HEK293 (cell line): ENCODE results near the gene ARG1.

ENCODE experiments used
- CTCF ChIA-PET: fragments of 350-600 bp; formaldehyde crosslinking; extraction: SDS; loops from one replicate; lab custom pipeline; 2021; ENCODE audit warnings: antibody characterized with exemption; lab: Yijun Ruan, JAX
- POLR2A ChIA-PET: fragments of 300-600 bp; formaldehyde crosslinking; extraction: SDS; loops from one replicate; lab custom pipeline; 2020; ENCODE audit warnings: antibody characterized with exemption, inconsistent platforms; lab: Yijun Ruan, JAX
- H3K27ac ChIP-seq: fragments of 200-500 bp; sonication (Bioruptor generic); 2 replicates; pipeline ENCODE4 v1.5.1; 2014; ENCODE audit warnings: low read depth, low read length, control low read depth, inconsistent platforms; ENCODE audit errors: extremely low read depth
- H3K36me3 ChIP-seq, 2 experiments: fragments of 200-500 bp in 1 of 2; sonication (Bioruptor generic) in 1 of 2; 1 replicate in 1 of 2; 2 replicates in 1 of 2; pipeline ENCODE4 v1.5.1; 2014 to 2017; ENCODE audit warnings: inconsistent platforms in 2 of 2, low read length in 2 of 2; ENCODE audit not compliant: control insufficient read depth in 2 of 2, insufficient read depth in 1 of 2
- H3K4me1 ChIP-seq: fragments of 200-500 bp; sonication (Bioruptor generic); 2 replicates; pipeline ENCODE4 v1.5.1; 2014; ENCODE audit warnings: mild to moderate bottlenecking, low read length, inconsistent platforms; ENCODE audit not compliant: control insufficient read depth, insufficient read depth
- H3K4me3 ChIP-seq: 2 replicates; pipeline ENCODE4 v1.5.1; 2011; ENCODE audit warnings: low read depth, mild to moderate bottlenecking, control low read depth, low read length, moderate library complexity
- H3K9me3 ChIP-seq: fragments of 200-500 bp; sonication (Bioruptor generic); 2 replicates; pipeline ENCODE4 v1.5.1; 2014; ENCODE audit warnings: low read depth, low read length, inconsistent platforms; ENCODE audit not compliant: control insufficient read depth, insufficient read depth
- FEZF1 ChIP-seq: fragments of 450-650 bp; formaldehyde crosslinking; IDR thresholded peaks from 2 replicates; pipeline ENCODE4 v1.5.1; 2016; ENCODE audit warnings: missing biosample characterization, missing genetic modification characterization
- GLI2 ChIP-seq: fragments of 450-650 bp; formaldehyde crosslinking; IDR thresholded peaks from 2 replicates; pipeline ENCODE4; 2017; ENCODE audit warnings: missing biosample characterization, missing genetic modification characterization, low read depth, borderline replicate concordance
- GLI4 ChIP-seq: fragments of 450-650 bp; formaldehyde crosslinking; IDR thresholded peaks from 2 replicates; pipeline ENCODE4 v1.5.1; 2016; ENCODE audit warnings: missing biosample characterization, missing genetic modification characterization
- GLIS1 ChIP-seq: fragments of 450-650 bp; formaldehyde crosslinking; IDR thresholded peaks from 2 replicates; pipeline ENCODE4 v1.5.1; 2016; ENCODE audit warnings: missing biosample characterization, missing genetic modification characterization
- MYNN ChIP-seq: fragments of 450-650 bp; formaldehyde crosslinking; IDR thresholded peaks from 2 replicates; pipeline ENCODE4 v1.5.1; 2016; ENCODE audit warnings: missing biosample characterization, missing genetic modification characterization, borderline replicate concordance
- PRDM1 ChIP-seq: fragments of 450-650 bp; formaldehyde crosslinking; IDR thresholded peaks from 2 replicates; pipeline ENCODE4; 2016; ENCODE audit warnings: missing biosample characterization, missing genetic modification characterization
- SP2 ChIP-seq: fragments of 450-650 bp; formaldehyde crosslinking; IDR thresholded peaks from 2 replicates; pipeline ENCODE4 v1.5.1; 2016; ENCODE audit warnings: missing biosample characterization, missing genetic modification characterization
- SP3 ChIP-seq: fragments of 450-650 bp; formaldehyde crosslinking; IDR thresholded peaks from 2 replicates; pipeline ENCODE4 v1.5.1; 2016; ENCODE audit warnings: missing biosample characterization, missing genetic modification characterization
- ZBTB17 ChIP-seq: fragments of 450-650 bp; formaldehyde crosslinking; IDR thresholded peaks from 2 replicates; pipeline ENCODE4 v1.5.1; 2016; ENCODE audit warnings: missing biosample characterization, missing genetic modification characterization
- ZNF175 ChIP-seq: fragments of 450-650 bp; formaldehyde crosslinking; IDR thresholded peaks from 2 replicates; pipeline ENCODE4 v1.5.1; 2016; ENCODE audit warnings: missing biosample characterization, missing genetic modification characterization
- ZNF2 ChIP-seq: fragments of 450-650 bp; formaldehyde crosslinking; IDR thresholded peaks from 2 replicates; pipeline ENCODE4 v1.5.1; 2016; ENCODE audit warnings: missing biosample characterization, missing genetic modification characterization
- ZNF350 ChIP-seq: fragments of 450-650 bp; formaldehyde crosslinking; IDR thresholded peaks from 2 replicates; pipeline ENCODE4 v1.5.0; 2017; ENCODE audit warnings: missing biosample characterization, mild to moderate bottlenecking, missing genetic modification characterization
- ZNF37A ChIP-seq: fragments of 450-650 bp; IDR thresholded peaks from 2 replicates; pipeline ENCODE4 v1.5.1; 2018; ENCODE audit warnings: missing biosample characterization, missing genetic modification characterization
- ZNF571 ChIP-seq: fragments of 450-650 bp; formaldehyde crosslinking; IDR thresholded peaks from 2 replicates; pipeline ENCODE4 v1.5.0; 2017; ENCODE audit warnings: missing biosample characterization, missing genetic modification characterization
- ZNF596 ChIP-seq: fragments of 450-650 bp; IDR thresholded peaks from 2 replicates; pipeline ENCODE4 v1.5.0; 2018; ENCODE audit warnings: missing biosample characterization, mild to moderate bottlenecking, missing genetic modification characterization, moderate library complexity
- ZNF624 ChIP-seq: fragments of 450-650 bp; formaldehyde crosslinking; IDR thresholded peaks from 2 replicates; pipeline ENCODE4 v1.5.1; 2017; ENCODE audit warnings: missing biosample characterization, missing genetic modification characterization
- ZNF654 ChIP-seq: fragments of 450-650 bp; formaldehyde crosslinking; IDR thresholded peaks from 2 replicates; pipeline ENCODE4 v1.5.1; 2016; ENCODE audit warnings: low read depth, missing biosample characterization, missing genetic modification characterization
- ZNF660 ChIP-seq: fragments of 450-650 bp; IDR thresholded peaks from 2 replicates; pipeline ENCODE4 v1.5.1; 2018; ENCODE audit warnings: missing biosample characterization, mild to moderate bottlenecking, missing genetic modification characterization
- ZNF664 ChIP-seq: fragments of 450-650 bp; formaldehyde crosslinking; IDR thresholded peaks from 2 replicates; pipeline ENCODE4 v1.5.1; 2016; ENCODE audit warnings: missing biosample characterization, missing genetic modification characterization
- ZNF768 ChIP-seq: fragments of 450-650 bp; formaldehyde crosslinking; IDR thresholded peaks from 2 replicates; pipeline ENCODE4 v1.5.1; 2018; ENCODE audit warnings: missing biosample characterization, mild to moderate bottlenecking, missing genetic modification characterization
- ZSCAN16 ChIP-seq: fragments of 450-650 bp; formaldehyde crosslinking; IDR thresholded peaks from 2 replicates; pipeline ENCODE4 v1.5.1; 2016; ENCODE audit warnings: missing biosample characterization, missing genetic modification characterization
- TF ChIP-seq, protein P1 (sequence below): fragments of 450-650 bp; formaldehyde crosslinking; IDR thresholded peaks from 2 replicates; pipeline ENCODE4 v1.5.1; 2016; ENCODE audit warnings: missing biosample characterization, missing genetic modification characterization
- TF ChIP-seq, protein P2 (sequence below): fragments of 450-650 bp; formaldehyde crosslinking; IDR thresholded peaks from 2 replicates; pipeline ENCODE4 v1.5.1; 2016; ENCODE audit warnings: missing biosample characterization, missing genetic modification characterization
- TF ChIP-seq, protein P3 (sequence below): fragments of 450-650 bp; formaldehyde crosslinking; IDR thresholded peaks from 2 replicates; pipeline ENCODE4 v1.5.1; 2017; ENCODE audit warnings: missing biosample characterization, missing genetic modification characterization
- TF ChIP-seq, protein P4 (sequence below): fragments of 450-650 bp; formaldehyde crosslinking; IDR thresholded peaks from 2 replicates; pipeline ENCODE4 v1.5.1; 2016; ENCODE audit warnings: missing biosample characterization, missing genetic modification characterization
- TF ChIP-seq, protein P5 (sequence below): fragments of 450-650 bp; formaldehyde crosslinking; IDR thresholded peaks from 2 replicates; pipeline ENCODE4 v1.5.1; 2016; ENCODE audit warnings: missing biosample characterization, missing genetic modification characterization

Gene ARG1

DNA sequence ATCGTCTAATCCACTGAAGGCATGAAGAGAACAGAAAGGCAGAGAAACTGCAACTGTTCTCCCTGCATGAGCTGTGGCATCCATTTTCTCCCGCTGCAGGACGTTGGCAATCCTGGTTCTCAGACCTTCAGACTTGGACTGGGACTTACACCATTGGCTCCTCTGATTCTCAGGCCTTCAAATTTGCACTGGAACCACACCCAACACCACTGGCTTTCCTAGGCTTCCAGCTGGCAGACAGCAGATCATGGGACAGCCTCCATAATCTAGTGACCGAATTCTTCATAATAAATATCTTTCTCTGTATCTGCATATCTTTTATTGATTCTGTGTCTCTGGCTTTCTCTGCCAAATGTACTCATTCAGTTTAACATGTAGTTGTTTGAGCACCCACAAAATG, 14.1 kb upstream of the ARG1 start (continued):
- TF ChIP-seq ZBTB17 (tag by site-specific recombination): no peak
- TF ChIP-seq, protein P1, sequence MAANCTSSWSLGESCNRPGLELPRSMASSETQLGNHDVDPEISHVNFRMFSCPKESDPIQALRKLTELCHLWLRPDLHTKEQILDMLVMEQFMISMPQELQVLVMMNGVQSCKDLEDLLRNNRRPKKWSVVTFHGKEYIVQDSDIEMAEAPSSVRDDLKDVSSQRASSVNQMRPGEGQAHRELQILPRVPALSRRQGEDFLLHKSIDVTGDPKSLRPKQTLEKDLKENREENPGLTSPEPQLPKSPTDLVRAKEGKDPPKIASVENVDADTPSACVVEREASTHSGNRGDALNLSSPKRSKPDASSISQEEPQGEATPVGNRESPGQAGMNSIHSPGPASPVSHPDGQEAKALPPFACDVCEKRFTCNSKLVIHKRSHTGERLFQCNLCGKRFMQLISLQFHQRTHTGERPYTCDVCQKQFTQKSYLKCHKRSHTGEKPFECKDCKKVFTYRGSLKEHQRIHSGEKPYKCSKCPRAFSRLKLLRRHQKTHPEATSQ: no peak

DNA sequence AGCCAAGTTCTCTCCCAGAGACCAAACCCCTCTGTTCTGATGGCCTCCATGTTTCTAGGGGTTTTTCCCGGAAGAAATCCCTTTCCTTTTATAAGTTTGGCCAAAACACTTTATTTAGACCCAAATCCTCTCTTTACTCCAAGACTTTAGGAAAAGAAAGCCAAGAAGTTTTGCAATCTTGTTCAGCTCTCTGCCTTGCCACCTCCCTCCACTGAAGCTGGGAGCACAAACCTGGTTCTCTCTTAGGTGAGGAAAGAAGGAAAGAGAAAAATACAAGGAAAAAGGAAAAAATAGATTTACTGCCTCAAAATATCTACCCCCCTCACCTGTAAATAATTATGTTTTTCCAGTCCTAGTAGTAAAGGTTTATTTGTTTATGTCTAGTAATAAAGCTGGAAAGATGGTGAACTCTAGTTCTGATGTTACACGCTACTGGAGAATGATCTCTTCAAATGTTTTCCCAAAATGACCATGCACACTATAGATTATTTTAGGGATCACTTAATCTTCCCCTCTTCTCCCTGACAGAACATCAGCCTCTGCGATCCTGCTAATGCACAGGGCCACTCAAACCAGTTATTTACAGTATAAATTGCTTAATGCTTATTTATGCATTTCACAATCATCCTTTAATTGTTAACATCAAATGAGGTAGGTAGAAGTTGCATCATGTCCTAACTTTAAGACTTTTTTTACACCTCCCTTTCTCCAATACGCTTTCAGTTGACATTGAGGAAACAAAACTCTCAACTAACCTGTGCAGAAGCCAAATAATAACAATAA, 10.9 kb upstream of the ARG1 start:
- H3K4me1 ChIP-seq: no peaks in the 10 kb centered on the region
- no peaks in the 10 kb centered on the region; a peak in 1 of 3 replicates for H3K36me3 ChIP-seq
- no peaks in the 10 kb centered on the region for H3K9me3 ChIP-seq
- ChIA-PET CTCF (interaction anchor here (1.1 to 1.2 kb wide), 2 partner anchors 43 to 68 kb away, joined by 3 read pairs; no protein-coding TSS in a partner anchor), POLR2A (interaction anchor here (0.7 kb wide), 1 partner anchor 22 kb away, joined by 3 read pairs; no protein-coding TSS in a partner anchor)
- no peak overlapping the region for H3K4me3 ChIP-seq
- no peak overlapping the region for H3K27ac ChIP-seq
- TF ChIP-seq PRDM1 (tag by site-specific recombination): no peak
- TF ChIP-seq, protein P2, sequence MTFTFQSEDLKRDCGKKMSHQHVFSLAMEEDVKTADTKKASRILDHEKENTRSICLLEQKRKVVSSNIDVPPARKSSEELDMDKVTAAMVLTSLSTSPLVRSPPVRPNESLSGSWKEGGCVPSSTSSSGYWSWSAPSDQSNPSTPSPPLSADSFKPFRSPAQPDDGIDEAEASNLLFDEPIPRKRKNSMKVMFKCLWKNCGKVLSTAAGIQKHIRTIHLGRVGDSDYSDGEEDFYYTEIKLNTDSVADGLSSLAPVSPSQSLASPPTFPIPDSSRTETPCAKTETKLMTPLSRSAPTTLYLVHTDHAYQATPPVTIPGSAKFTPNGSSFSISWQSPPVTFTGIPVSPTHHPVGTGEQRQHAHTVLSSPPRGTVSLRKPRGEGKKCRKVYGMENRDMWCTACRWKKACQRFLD (tag by site-specific recombination): no peak
- TF ChIP-seq, protein P3, sequence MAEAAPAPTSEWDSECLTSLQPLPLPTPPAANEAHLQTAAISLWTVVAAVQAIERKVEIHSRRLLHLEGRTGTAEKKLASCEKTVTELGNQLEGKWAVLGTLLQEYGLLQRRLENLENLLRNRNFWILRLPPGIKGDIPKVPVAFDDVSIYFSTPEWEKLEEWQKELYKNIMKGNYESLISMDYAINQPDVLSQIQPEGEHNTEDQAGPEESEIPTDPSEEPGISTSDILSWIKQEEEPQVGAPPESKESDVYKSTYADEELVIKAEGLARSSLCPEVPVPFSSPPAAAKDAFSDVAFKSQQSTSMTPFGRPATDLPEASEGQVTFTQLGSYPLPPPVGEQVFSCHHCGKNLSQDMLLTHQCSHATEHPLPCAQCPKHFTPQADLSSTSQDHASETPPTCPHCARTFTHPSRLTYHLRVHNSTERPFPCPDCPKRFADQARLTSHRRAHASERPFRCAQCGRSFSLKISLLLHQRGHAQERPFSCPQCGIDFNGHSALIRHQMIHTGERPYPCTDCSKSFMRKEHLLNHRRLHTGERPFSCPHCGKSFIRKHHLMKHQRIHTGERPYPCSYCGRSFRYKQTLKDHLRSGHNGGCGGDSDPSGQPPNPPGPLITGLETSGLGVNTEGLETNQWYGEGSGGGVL (tag by site-specific recombination): no peak
- no peak for TF ChIP-seq SP3 (tag by site-specific recombination)
- TF ChIP-seq ZNF768 (tag by site-specific recombination): no peak
- no peak for TF ChIP-seq SP2 (tag by site-specific recombination)
- TF ChIP-seq ZNF571 (tag by site-specific recombination): no peak
- no peak for TF ChIP-seq ZBTB17 (tag by site-specific recombination)
- TF ChIP-seq MYNN: no peak
- no peak for TF ChIP-seq ZNF37A (tag by site-specific recombination)

DNA sequence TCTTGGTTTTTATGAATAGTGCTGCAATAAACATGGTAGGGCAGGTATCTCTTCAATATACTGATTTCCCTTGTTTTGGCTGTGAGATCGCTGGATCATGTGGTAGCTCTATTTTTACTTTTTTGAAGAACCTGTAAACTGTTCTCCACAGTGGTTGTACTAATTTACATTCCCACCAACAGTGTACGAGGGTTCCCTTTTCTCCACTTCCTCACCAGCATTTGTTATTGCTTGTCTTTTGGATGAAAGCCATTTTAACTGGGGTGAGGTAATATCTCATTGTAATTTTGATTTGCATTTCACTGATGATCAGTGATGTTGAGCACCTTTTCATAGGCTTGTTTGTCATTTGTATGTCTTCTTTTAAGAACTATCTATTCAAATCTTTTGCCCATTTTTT, 8.0 kb upstream of the ARG1 start:
- ChIA-PET POLR2A (no interaction called here), CTCF (interaction anchor here (0.6 kb wide), 1 partner anchor 1084 kb away, joined by 4 read pairs; no protein-coding TSS in a partner anchor)
- no peak overlapping the region for H3K27ac ChIP-seq
- H3K9me3 ChIP-seq: no peaks in the 10 kb centered on the region
- H3K4me1 ChIP-seq: no peaks in the 10 kb centered on the region
- no peak overlapping the region for H3K4me3 ChIP-seq
- peaks cover 0 to 8% of the 10 kb centered on the region in 2 experiments; a peak in 2 of 3 replicates for H3K36me3 ChIP-seq
- TF ChIP-seq FEZF1 (tag by site-specific recombination) (no peak), ZNF350 (tag by site-specific recombination) (no peak), ZNF660 (tag by site-specific recombination) (no peak), ZNF2 (no peak), ZNF664 (tag by site-specific recombination) (no peak), ZNF654 (tag by site-specific recombination) (no peak), GLIS1 (no peak), GLI2 (tag by site-specific recombination) (no peak), ZSCAN16 (tag by site-specific recombination) (no peak), ZNF596 (no peak), ZNF175 (tag by site-specific recombination) (no peak), ZNF624 (tag by site-specific recombination) (no peak), GLI4 (tag by site-specific recombination) (no peak), ZNF768 (tag by site-specific recombination) (no peak)
- TF ChIP-seq, protein P4, sequence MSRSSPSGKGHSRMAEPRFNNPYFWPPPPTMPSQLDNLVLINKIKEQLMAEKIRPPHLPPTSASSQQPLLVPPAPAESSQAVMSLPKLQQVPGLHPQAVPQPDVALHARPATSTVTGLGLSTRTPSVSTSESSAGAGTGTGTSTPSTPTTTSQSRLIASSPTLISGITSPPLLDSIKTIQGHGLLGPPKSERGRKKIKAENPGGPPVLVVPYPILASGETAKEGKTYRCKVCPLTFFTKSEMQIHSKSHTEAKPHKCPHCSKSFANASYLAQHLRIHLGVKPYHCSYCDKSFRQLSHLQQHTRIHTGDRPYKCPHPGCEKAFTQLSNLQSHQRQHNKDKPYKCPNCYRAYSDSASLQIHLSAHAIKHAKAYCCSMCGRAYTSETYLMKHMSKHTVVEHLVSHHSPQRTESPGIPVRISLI: no peak
- TF ChIP-seq, protein P2 (tag by site-specific recombination): no peak
- TF ChIP-seq, protein P5, sequence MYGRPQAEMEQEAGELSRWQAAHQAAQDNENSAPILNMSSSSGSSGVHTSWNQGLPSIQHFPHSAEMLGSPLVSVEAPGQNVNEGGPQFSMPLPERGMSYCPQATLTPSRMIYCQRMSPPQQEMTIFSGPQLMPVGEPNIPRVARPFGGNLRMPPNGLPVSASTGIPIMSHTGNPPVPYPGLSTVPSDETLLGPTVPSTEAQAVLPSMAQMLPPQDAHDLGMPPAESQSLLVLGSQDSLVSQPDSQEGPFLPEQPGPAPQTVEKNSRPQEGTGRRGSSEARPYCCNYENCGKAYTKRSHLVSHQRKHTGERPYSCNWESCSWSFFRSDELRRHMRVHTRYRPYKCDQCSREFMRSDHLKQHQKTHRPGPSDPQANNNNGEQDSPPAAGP (tag by site-specific recombination): no peak
